Psoas muscle (tissue), 8 donors: ENCODE data around the gene WASHC4. TPM values are rescaled to one million over a fixed set of nuclear protein-coding genes. Genes with fewer than 3 reads are reported as not detected.

Experiments
- ATAC-seq, 4 donors: fragments of 200-7000 bp; cut with Tn5 transposase; one replicate each; pipeline ENCODE4 v1.9.1; 2020; ENCODE audit warnings: moderate library complexity in 3 of 4, mild to moderate bottlenecking in 2 of 4
- DNase-seq, 2 donors: peaks; one replicate each; pipeline ENCODE4 v3.0.0-alpha.2; 2020
- H3K27ac ChIP-seq: fragments of 200-600 bp; one replicate; pipeline ENCODE4 v1.8.0; 2022
- H3K27me3 ChIP-seq, 3 donors: fragments of 200-600 bp in 1 of 3; one replicate each; pipeline versions ENCODE4 v1.6.1 to v1.8.0; 2013 to 2022; ENCODE audit warnings: low read length in 2 of 3, mild to moderate bottlenecking in 2 of 3, moderate library complexity in 1 of 3; ENCODE audit not compliant: insufficient read depth in 3 of 3
- H3K36me3 ChIP-seq, 2 donors: fragments of 200-600 bp in 1 of 2; one replicate each; pipeline versions ENCODE4 v1.6.1 to v1.8.0; 2013 to 2022; ENCODE audit warnings: low read depth in 1 of 2, mild to moderate bottlenecking in 1 of 2, moderate library complexity in 1 of 2; ENCODE audit not compliant: insufficient read depth in 1 of 2
- H3K4me1 ChIP-seq: fragments of 200-600 bp; one replicate; pipeline ENCODE4 v1.8.0; 2022
- H3K4me3 ChIP-seq: fragments of 200-600 bp; one replicate; pipeline ENCODE4 v1.8.0; 2022; ENCODE audit warnings: mild to moderate bottlenecking
- H3K9me3 ChIP-seq: fragments of 200-600 bp; one replicate; pipeline ENCODE4 v1.8.0; 2022
- WGBS, 3 donors: extraction: QIAGEN DNeasy Blood & Tissue Kit; methylation state at CpG; one replicate each; pipeline versions ENCODE4 v1.1.6 to v1.1.7; 2013; 5-methylcytosine and 5-hydroxymethylcytosine counted together
- intact Hi-C, 2 donors: fragments of 100-400 bp; cut with DNase I; formaldehyde crosslinking; loops; one replicate each; pipeline versions ENCODE4 v1.11.0 to v1.14.2; 2022
- polyA plus RNA-seq, 3 donors: library from polyadenylated mRNA; stranded (reverse); fragments of 200-250 nt; gene quantifications; one replicate each; pipeline ENCODE4 v1.2.3, GENCODE V29; 2013
- total RNA-seq, 4 donors: library from RNA; stranded (reverse); fragmentation: NEBNext Ultra II Directional in 2 of 4; extraction: Animal tissue kit (Norgen Biotek cat#: 25700) in 2 of 4; gene quantifications; one replicate each; pipeline versions ENCODE4 v1.2.1 to v1.2.4, GENCODE V29; 2021 to 2023
- TF ChIP-seq, protein P1 (sequence below): fragments of 200-600 bp; IDR thresholded peaks from one replicate; pipeline ENCODE4 v1.8.0; 2022; ENCODE audit warnings: antibody characterized with exemption
- donor health status: healthy with polysubstance abuse.
- donor health status: DM: no; HTN: no; CAD: no; lungs with moderate emphysema.
- donor health status: Bipolar disorder and iron deficiency.
- donor health status: healthy.
- donor health status: DM: yes; HTN: yes; CAD: no.
- donor health status: DM: no; HTN: no; CAD: no.
- donor health status: DM: no; HTN: no; CAD: no.
- donor health status: DM: yes; HTN: yes; CAD: no.

WASHC4 gene
- total and polyA plus RNA-seq, 7 donors: 9.0 to 32.6 (median 21.8) TPM

DNA sequence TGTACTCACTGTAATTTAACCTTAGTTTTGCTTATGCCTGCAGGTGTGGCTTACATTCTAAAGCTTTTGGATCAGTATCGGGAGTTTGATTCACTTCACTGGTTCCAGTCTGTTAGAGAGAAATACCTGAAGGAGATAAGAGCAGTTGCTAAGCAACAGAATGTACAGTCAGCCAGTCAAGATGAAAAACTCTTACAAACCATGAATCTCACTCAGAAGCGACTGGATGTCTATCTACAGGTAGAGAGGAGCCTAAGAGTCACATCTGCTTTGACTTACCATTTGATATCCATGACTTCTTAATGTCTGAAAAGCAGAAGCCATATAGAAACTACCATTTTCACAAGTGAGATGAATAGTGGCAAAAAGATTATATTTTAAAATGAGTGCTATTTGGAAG lies 56.5 kb downstream of the WASHC4 start:
- Histone ChIP-seq H3K27ac (no peak overlapping the region), H3K4me1 (no peaks in the 10 kb centered on the region), H3K27me3 (no peaks in the 10 kb centered on the region), H3K4me3 (no peak overlapping the region), H3K36me3 (peaks cover 0 to 100% of the 10 kb centered on the region in 2 donors), H3K9me3 (no peaks in the 10 kb centered on the region)
- intact Hi-C loops: no loop called here
- DNase-seq (no peak), ATAC-seq (no peak)
- TF ChIP-seq, protein P1, sequence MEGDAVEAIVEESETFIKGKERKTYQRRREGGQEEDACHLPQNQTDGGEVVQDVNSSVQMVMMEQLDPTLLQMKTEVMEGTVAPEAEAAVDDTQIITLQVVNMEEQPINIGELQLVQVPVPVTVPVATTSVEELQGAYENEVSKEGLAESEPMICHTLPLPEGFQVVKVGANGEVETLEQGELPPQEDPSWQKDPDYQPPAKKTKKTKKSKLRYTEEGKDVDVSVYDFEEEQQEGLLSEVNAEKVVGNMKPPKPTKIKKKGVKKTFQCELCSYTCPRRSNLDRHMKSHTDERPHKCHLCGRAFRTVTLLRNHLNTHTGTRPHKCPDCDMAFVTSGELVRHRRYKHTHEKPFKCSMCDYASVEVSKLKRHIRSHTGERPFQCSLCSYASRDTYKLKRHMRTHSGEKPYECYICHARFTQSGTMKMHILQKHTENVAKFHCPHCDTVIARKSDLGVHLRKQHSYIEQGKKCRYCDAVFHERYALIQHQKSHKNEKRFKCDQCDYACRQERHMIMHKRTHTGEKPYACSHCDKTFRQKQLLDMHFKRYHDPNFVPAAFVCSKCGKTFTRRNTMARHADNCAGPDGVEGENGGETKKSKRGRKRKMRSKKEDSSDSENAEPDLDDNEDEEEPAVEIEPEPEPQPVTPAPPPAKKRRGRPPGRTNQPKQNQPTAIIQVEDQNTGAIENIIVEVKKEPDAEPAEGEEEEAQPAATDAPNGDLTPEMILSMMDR: no peak
- WGBS, 3 donors: 80 to 83% (median 82%) methylated on average over 2 of the region's 2 CpGs

DNA sequence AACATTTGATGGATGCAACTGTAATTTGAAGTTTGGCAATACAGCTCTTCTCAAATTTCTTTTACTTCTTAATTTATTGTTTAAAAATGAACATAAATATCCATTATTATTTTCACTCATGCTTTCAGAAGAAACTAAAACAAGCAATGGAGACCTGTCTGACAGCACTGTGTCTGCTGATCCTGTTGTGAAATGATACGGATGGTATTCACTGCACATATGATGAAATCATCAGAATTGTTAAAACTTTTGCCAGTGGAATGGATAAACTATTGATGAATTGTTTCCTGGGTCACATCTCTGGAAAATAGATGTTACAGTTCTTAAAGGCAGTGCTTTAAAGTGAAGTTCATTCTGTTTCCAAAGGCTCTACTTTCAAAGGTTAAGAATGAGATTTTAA lies 59.2 kb downstream of the WASHC4 start:
- Histone ChIP-seq H3K36me3 (peaks cover 0 to 99% of the 10 kb centered on the region in 2 donors), H3K4me1 (no peaks in the 10 kb centered on the region), H3K27me3 (no peaks in the 10 kb centered on the region), H3K27ac (no peak overlapping the region), H3K4me3 (no peak overlapping the region), H3K9me3 (no peaks in the 10 kb centered on the region)
- WGBS, 3 donors: 79 to 88% (median 80%) methylated on average over 1 of the region's 1 CpG
- intact Hi-C loops: no loop called here
- DNase-seq (no peak), ATAC-seq (no peak)
- TF ChIP-seq, protein P1: no peak

DNA sequence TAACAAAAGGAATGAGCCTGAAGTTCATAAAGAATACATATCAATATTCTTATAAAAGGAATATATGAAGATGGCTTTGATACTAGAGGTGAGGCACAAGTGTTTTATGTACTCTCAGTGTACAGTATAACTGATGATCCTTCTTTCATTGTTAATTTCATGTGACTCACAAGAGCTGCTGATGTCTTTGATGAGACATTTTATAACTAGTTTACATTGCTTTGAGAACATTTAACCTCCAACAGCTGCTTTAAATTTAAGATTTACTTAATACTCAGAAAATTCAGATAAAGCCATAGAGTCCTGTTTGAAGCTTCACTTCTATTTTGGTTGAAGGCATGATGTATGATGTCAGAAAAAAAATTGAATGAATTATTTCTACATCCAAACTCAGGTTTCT lies 59.8 kb downstream of the WASHC4 start:
- Histone ChIP-seq H3K4me3 (no peak overlapping the region), H3K4me1 (no peaks in the 10 kb centered on the region), H3K27me3 (no peaks in the 10 kb centered on the region), H3K27ac (no peak overlapping the region), H3K9me3 (no peaks in the 10 kb centered on the region), H3K36me3 (peaks cover 0 to 99% of the 10 kb centered on the region in 2 donors)
- ATAC-seq (no peak), DNase-seq (no peak)
- TF ChIP-seq, protein P1: no peak
- intact Hi-C loops: no loop called here

DNA sequence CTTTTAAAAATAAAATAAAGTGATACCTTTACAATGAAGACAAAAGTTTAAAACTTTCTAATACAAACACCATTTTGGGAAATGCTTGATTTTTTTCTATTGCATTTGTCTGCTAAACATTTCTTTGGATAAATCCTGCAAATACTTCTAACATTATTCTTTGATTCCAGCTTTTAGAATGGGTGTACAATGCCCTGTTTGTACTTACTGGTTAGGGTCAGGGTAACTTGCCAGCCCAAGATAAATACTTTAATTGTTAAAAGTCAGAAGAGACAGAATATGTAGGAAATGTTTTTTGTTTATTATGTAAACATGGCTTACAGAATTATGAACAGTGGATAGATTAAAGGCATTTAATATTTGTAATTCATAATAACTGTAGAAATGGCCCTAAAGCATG lies 60.5 kb downstream of the WASHC4 start:
- Histone ChIP-seq H3K4me1 (no peaks in the 10 kb centered on the region), H3K27ac (no peak overlapping the region), H3K27me3 (no peaks in the 10 kb centered on the region), H3K9me3 (no peaks in the 10 kb centered on the region), H3K36me3 (peaks cover 0 to 99% of the 10 kb centered on the region in 2 donors), H3K4me3 (no peak overlapping the region)
- ATAC-seq (no peak), DNase-seq (no peak)
- TF ChIP-seq, protein P1: no peak
- intact Hi-C loops: no loop called here

DNA sequence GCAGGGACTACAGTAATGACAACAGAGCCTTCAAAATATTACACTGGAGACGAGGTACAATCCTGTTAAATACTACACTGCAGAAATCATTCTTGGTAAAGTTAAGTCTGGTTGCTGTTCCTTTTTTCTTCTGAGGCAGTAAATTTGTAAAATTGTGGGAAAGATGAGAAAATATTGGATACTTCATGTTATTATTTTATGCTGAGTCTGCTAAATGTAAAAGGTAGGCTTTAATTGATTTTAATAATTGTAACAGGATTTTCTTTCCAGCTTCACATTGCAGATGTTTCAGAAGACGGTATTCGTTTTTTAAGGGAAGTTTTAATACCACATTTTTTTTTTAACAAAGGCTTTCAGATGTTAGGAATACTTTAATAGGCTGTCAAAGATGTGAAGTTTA lies 62.6 kb downstream of the WASHC4 start:
- peaks cover 0 to 99% of the 10 kb centered on the region in 2 donors for H3K36me3 ChIP-seq
- intact Hi-C loops: loop anchor here in 1 of 2 donors (10.0 kb wide), 1 partner anchor 45 kb away; no protein-coding TSS in a partner anchor
- H3K4me3 ChIP-seq: no peak overlapping the region
- no peaks in the 10 kb centered on the region for H3K27me3 ChIP-seq
- 91 to 93% (median 92%) methylated on average over 3 of the region's 3 CpGs for WGBS, 3 donors
- TF ChIP-seq, protein P1: no peak
- H3K4me1 ChIP-seq: no peaks in the 10 kb centered on the region
- no peaks in the 10 kb centered on the region for H3K9me3 ChIP-seq
- no peak overlapping the region for H3K27ac ChIP-seq
- DNase-seq (no peak), ATAC-seq (no peak)
